B cell (primary cell): ENCODE results near the gene RPL28. TPM values are rescaled to one million over a fixed set of nuclear protein-coding genes. Genes with fewer than 3 reads are reported as not detected.

Experiments
- ATAC-seq: fragments of 200-7000 bp; cut with Tn5 transposase; one replicate; pipeline ENCODE4 v1.10.0; 2021; ENCODE audit warnings: low read depth, mild to moderate bottlenecking, moderate number of reproducible peaks, moderate library complexity
- CTCF ChIA-PET: fragments of 350-600 bp; sonication (Branson Sonifier 250); formaldehyde crosslinking; loops from one replicate; lab custom pipeline; 2021; ENCODE audit warnings: antibody characterized with exemption, inconsistent platforms; lab: Charles Lee
- POLR2A ChIA-PET: fragments of 350-600 bp; sonication (Branson Sonifier 250); formaldehyde crosslinking; loops from one replicate; lab custom pipeline; 2021; ENCODE audit warnings: antibody characterized with exemption; lab: Charles Lee
- DNase-seq: peaks from one replicate; pipeline ENCODE4 v3.0.0; 2013
- H2AFZ ChIP-seq: 2 replicates; pipeline ENCODE4 v1.6.1; 2012; ENCODE audit warnings: mild to moderate bottlenecking, low read depth, low read length; ENCODE audit not compliant: insufficient read depth, poor library complexity, severe bottlenecking
- H3K27ac ChIP-seq, 2 donors: 1 replicate in 1 of 2; 2 replicates in 1 of 2; pipeline ENCODE4 v1.5.1; 2012 to 2013; ENCODE audit warnings: low read length in 2 of 2, mild to moderate bottlenecking in 2 of 2, moderate library complexity in 1 of 2
- H3K27me3 ChIP-seq, 4 experiments: fragments of 200-600 bp in 1 of 4; sonication (generic) in 1 of 4; replicated peaks in 1 of 4; 1 replicate in 2 of 4; 2 replicates in 2 of 4; pipeline versions ENCODE4 v1.6.1 to v1.7.0; 2013 to 2016; ENCODE audit warnings: low read length in 3 of 4, mild to moderate bottlenecking in 2 of 4, mixed read lengths in 1 of 4, moderate library complexity in 1 of 4; ENCODE audit not compliant: insufficient read depth in 4 of 4, control insufficient read depth in 3 of 4; ENCODE audit errors: control extremely low read depth in 1 of 4
- H3K36me3 ChIP-seq, 2 experiments: replicated peaks in 1 of 2; 1 replicate in 1 of 2; 2 replicates in 1 of 2; pipeline versions ENCODE4 v1.6.1 to v1.7.1; 2013; ENCODE audit warnings: low read length in 1 of 2; ENCODE audit not compliant: insufficient read depth in 2 of 2, control insufficient read depth in 1 of 2; ENCODE audit errors: control extremely low read depth in 1 of 2, extremely low read depth in 1 of 2
- H3K4me1 ChIP-seq, 2 donors: fragments of 200-600 bp in 1 of 2; sonication (generic) in 1 of 2; 1 replicate in 1 of 2; 2 replicates in 1 of 2; pipeline versions ENCODE4 v1.5.1 to v1.6.1; 2013 to 2017; ENCODE audit warnings: low read length in 2 of 2; ENCODE audit not compliant: control insufficient read depth in 2 of 2, insufficient read depth in 2 of 2
- H3K4me2 ChIP-seq: replicated peaks from 2 replicates; pipeline ENCODE3; 2012; ENCODE audit warnings: mild to moderate bottlenecking, low read depth, low read length; ENCODE audit not compliant: poor library complexity, severe bottlenecking
- H3K4me3 ChIP-seq, 5 experiments: fragments of 200-600 bp in 1 of 5; sonication (generic) in 1 of 5; 1 replicate in 3 of 5; 2 replicates in 2 of 5; pipeline versions ENCODE4 v1.5.1 to v1.7.0; 2011 to 2016; ENCODE audit warnings: low read length in 4 of 5, mild to moderate bottlenecking in 4 of 5, low read depth in 2 of 5, control low read depth in 1 of 5, moderate library complexity in 1 of 5; ENCODE audit not compliant: insufficient read depth in 1 of 5; ENCODE audit errors: control extremely low read depth in 1 of 5, extremely low read depth in 1 of 5
- H3K79me2 ChIP-seq: fragments of 200-600 bp; sonication (generic); one replicate; pipeline ENCODE4 v1.6.0; 2016; ENCODE audit warnings: low read length; ENCODE audit not compliant: control insufficient read depth, insufficient read depth
- H3K9ac ChIP-seq: fragments of 200-600 bp; sonication (generic); 2 replicates; pipeline ENCODE4 v1.6.1; 2017; ENCODE audit warnings: mild to moderate bottlenecking, low read length, moderate library complexity
- H3K9me3 ChIP-seq, 3 donors: one replicate each; pipeline versions ENCODE4 v1.6.1 to v1.7.1; 2013; ENCODE audit warnings: low read length in 2 of 3; ENCODE audit not compliant: control insufficient read depth in 2 of 3, insufficient read depth in 1 of 3; ENCODE audit errors: control extremely low read depth in 1 of 3
- H4K20me1 ChIP-seq: 2 replicates; pipeline ENCODE4 v1.6.0; 2012; ENCODE audit warnings: mild to moderate bottlenecking, low read length; ENCODE audit not compliant: insufficient read depth, control insufficient read depth, poor library complexity, severe bottlenecking
- H3K27ac Mint-ChIP-seq: one replicate; pipeline ENCODE4 v1.8.0; 2021; ENCODE audit warnings: mixed read lengths
- H3K27me3 Mint-ChIP-seq: one replicate; pipeline ENCODE4 v1.8.0; 2021; ENCODE audit warnings: mixed read lengths
- H3K4me1 Mint-ChIP-seq: one replicate; pipeline ENCODE4 v1.8.0; 2021; ENCODE audit warnings: mixed read lengths
- H3K4me3 Mint-ChIP-seq: one replicate; pipeline ENCODE4 v1.8.0; 2021; ENCODE audit warnings: mixed read lengths
- H3K9me3 Mint-ChIP-seq: one replicate; pipeline ENCODE4 v1.8.0; 2022; ENCODE audit warnings: mixed read lengths; ENCODE audit not compliant: insufficient read depth
- CTCF ChIP-seq: fragments of 200-600 bp; IDR thresholded peaks from one replicate; pipeline ENCODE4 v1.8.0; 2022; ENCODE audit warnings: antibody characterized with exemption, mild to moderate bottlenecking
- EZH2 ChIP-seq: IDR thresholded peaks from 2 replicates; pipeline ENCODE4 v1.6.1; 2012; ENCODE audit warnings: borderline replicate concordance, low read depth, mild to moderate bottlenecking, moderate library complexity, low read length; ENCODE audit not compliant: insufficient read depth, poor library complexity, severe bottlenecking
- WGBS: methylation state at CpG from one replicate; pipeline ENCODE4 v1.1.5; 2013; ENCODE audit warnings: missing lambda C conversion rate; ENCODE audit not compliant: insufficient coverage; 5-methylcytosine and 5-hydroxymethylcytosine counted together
- intact Hi-C: fragments of 100-400 bp; cut with micrococcal nuclease; formaldehyde crosslinking; loops from one replicate; pipeline ENCODE4 v1.10.0; 2022
- polyA plus RNA-seq: library from polyadenylated mRNA; depleted of rRNA; stranded (reverse); fragments of >200 nt; gene quantifications from 2 replicates; pipeline ENCODE4 v1.2.3, GENCODE V29; 2012
- total RNA-seq, 2 donors: library from RNA; stranded (reverse); fragments of 120-200 nt in 1 of 2; gene quantifications; 1 replicate in 1 of 2; 2 replicates in 1 of 2; pipeline versions ENCODE4 v1.2.3 to v1.2.4, GENCODE V29; 2013 to 2022

The RPL28 gene
- total and polyA plus RNA-seq, 2 donors (not counting 1 experiment from before 2014, with no cell fraction given): 2,578 to 4,661 TPM

DNA sequence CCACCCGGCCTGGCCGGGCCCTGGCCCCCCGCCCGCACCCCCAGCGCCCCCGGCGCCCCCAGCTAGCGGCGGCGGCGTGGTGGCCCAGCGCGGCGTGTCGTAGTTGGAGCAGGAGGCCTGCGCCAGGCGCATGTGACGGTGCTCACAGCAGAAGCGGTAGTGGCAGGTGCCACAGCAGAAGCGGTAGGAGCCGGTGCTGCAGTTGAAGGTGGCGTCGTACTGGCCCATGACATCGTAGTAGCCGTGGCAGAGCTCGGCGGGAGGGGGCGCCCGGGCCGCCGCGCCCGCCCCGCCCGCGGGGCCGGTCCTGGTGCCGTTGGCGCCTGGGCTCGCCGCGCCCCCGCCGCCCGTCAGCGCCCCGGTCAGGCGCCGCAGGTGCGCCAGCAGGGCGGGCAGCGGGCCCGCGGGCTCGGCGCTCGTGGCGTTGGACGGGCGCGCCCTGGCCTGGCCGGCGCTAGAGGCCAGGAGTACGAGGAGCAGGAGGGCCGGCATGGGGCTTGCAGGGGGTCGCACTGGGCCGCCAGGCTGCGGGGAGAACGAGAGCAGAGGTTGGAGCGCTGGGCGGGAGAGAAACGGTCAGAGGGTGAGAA is 56.7 kb downstream of the RPL28 start:
- H3K27me3 Mint-ChIP-seq: peaks cover 64% of the 10 kb centered on the region
- intact Hi-C loops: no loop called here
- Histone ChIP-seq H3K9me3 (peaks cover 0 to 29% (median 0%) of the 10 kb centered on the region in 3 donors), H3K36me3 (no peaks in the 10 kb centered on the region), H4K20me1 (no peaks in the 10 kb centered on the region), H3K4me1 (peaks cover 21 to 37% of the 10 kb centered on the region in 2 donors), H3K9ac (no peak overlapping the region), H3K4me3 (no peak overlapping the region), H2AFZ (no peak overlapping the region), H3K79me2 (no peaks in the 10 kb centered on the region), H3K4me2 (peak overlapping the region; percentile 62), H3K27me3 (peaks cover 0 to 74% (median 45%) of the 10 kb centered on the region in 4 experiments), H3K27ac (no peak overlapping the region)
- WGBS: 4% methylated on average over 66 of the region's 72 CpGs
- DNase-seq: peak; percentile 60
- ChIA-PET CTCF (no interaction called here), POLR2A (no interaction called here)
- peaks cover 20% of the 10 kb centered on the region for H3K4me1 Mint-ChIP-seq
- TF ChIP-seq CTCF: no peak
- TF ChIP-seq EZH2: no peak
- no peak for ATAC-seq
- no peak overlapping the region for H3K27ac Mint-ChIP-seq
- H3K4me3 Mint-ChIP-seq: no peak overlapping the region
- no peaks in the 10 kb centered on the region for H3K9me3 Mint-ChIP-seq

- Histone ChIP-seq H3K4me2 (peak within 1 kb of the TSS; percentile 62), H2AFZ (no peak within 1 kb of the TSS), H3K27me3 (peaks cover 0 to 66% (median 42%) of the 10 kb centered on the region in 4 experiments), H3K4me1 (peaks cover 21 to 37% of the 10 kb centered on the region in 2 donors), H3K9me3 (peaks cover 0 to 24% (median 0%) of the 10 kb centered on the region in 3 donors), H3K36me3 (no peaks in the 10 kb centered on the region), H4K20me1 (no peaks in the 10 kb centered on the region), H3K9ac (no peak within 1 kb of the TSS), H3K79me2 (no peaks in the 10 kb centered on the region), H3K4me3 (peak within 1 kb of the TSS in 1 of 5 experiments; percentile 22), H3K27ac (no peak within 1 kb of the TSS)
- ATAC-seq (no peak), DNase-seq (peak; percentile 27)
- POLR2A ChIA-PET: no interaction called here
- Mint-ChIP-seq H3K4me1 (peaks cover 20% of the 10 kb centered on the region), H3K9me3 (no peaks in the 10 kb centered on the region), H3K4me3 (no peak within 1 kb of the TSS), H3K27me3 (peaks cover 62% of the 10 kb centered on the region), H3K27ac (no peak within 1 kb of the TSS)
- CTCF ChIA-PET: interaction anchor here (0.8 to 0.9 kb wide), 2 partner anchors 23 to 366 kb away, joined by 3 to 6 read pairs; no protein-coding TSS in a partner anchor
- 4% methylated on average over 41 of the region's 43 CpGs for WGBS
- intact Hi-C loops: no loop called here
- TF ChIP-seq EZH2 (no peak), CTCF (no peak)
Observed at GRCh38 chr19:55443045-55443823, 57.5 kb downstream of the RPL28 start, which contains the start of gene SHISA7. SHISA7 (minus strand) TSS chr19:55443300; CDS start chr19:55442863, 437 bp downstream.
